Lower lobe of right lung (tissue), 2 donors: ENCODE measurements around the gene PCBP4. TPM values are rescaled to one million over a fixed set of nuclear protein-coding genes. Genes with fewer than 3 reads are reported as not detected.

Source experiments
- ATAC-seq, 2 donors: fragments of 200-7000 bp; cut with Tn5 transposase; one replicate each; pipeline ENCODE4 v1.9.1; 2020 to 2022; ENCODE audit warnings: mild to moderate bottlenecking in 2 of 2, moderate library complexity in 2 of 2
- DNase-seq: peaks from one replicate; pipeline ENCODE4 v3.0.0-alpha.2; 2020
- H3K27ac ChIP-seq: fragments of 200-600 bp; one replicate; pipeline ENCODE4 v1.8.0; 2022
- H3K27me3 ChIP-seq: fragments of 200-600 bp; one replicate; pipeline ENCODE4 v1.8.0; 2022; ENCODE audit warnings: low read depth
- H3K36me3 ChIP-seq: fragments of 200-600 bp; one replicate; pipeline ENCODE4 v1.8.0; 2022; ENCODE audit warnings: mild to moderate bottlenecking
- H3K4me1 ChIP-seq: fragments of 200-600 bp; one replicate; pipeline ENCODE4 v1.8.0; 2022
- H3K4me3 ChIP-seq: fragments of 200-600 bp; one replicate; pipeline ENCODE4 v1.8.0; 2022; ENCODE audit warnings: mild to moderate bottlenecking
- H3K9me3 ChIP-seq: fragments of 200-600 bp; one replicate; pipeline ENCODE4 v1.8.0; 2022
- intact Hi-C: fragments of 100-400 bp; cut with DNase I; formaldehyde crosslinking; loops from one replicate; pipeline ENCODE4 v1.11.0; 2022
- total RNA-seq: library from RNA; stranded (reverse); fragmentation: NEBNext Ultra II Directional; extraction: Animal tissue kit (Norgen Biotek cat#: 25700); gene quantifications from one replicate; pipeline ENCODE4 v1.2.1, GENCODE V29; 2021
- TF ChIP-seq, protein P1 (sequence below): fragments of 200-600 bp; IDR thresholded peaks from one replicate; pipeline ENCODE4 v1.8.0; 2022; ENCODE audit warnings: antibody characterized with exemption, mild to moderate bottlenecking
- donor health status: DM: no; HTN: yes; CAD: no; lungs with severe emphysema.

The PCBP4 gene
- total RNA-seq, 1 donor from 2014 or later = 24.6 TPM

DNA sequence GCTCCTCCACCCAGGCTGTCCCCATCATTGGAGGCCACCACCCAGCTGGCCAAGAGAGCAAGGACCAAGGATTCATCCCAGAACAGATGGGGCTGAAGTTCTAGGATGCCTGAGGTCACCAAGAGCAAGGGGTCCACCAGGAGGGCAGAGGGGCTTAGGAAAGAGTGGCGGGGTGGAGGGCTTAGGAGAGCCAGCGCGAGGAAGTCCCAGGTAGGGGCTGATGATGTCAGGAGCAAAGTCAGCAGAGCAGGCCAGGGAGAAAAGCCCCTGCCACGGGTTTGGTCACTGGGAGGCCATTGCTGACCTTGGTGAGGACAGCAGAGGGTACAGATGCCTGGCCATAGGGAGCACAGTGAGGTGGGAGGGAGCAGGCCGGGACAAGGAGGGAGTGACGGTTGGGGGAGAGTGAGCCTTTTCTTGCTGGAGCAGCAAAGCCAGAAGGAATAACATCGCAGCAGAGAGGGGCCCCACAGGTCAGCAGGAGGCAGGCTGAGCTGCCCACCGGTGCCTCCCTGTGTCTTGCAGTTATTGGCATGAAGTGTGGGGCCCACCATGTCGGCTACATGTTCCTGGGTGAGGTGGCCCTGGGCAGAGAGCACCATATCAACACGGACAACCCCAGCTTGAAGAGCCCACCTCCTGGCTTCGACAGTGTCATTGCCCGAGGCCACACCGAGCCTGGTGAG is 19.9 kb downstream of the PCBP4 start:
- Histone ChIP-seq H3K4me1 (peaks cover 11% of the 10 kb centered on the region), H3K27me3 (no peaks in the 10 kb centered on the region), H3K4me3 (no peak overlapping the region), H3K36me3 (peaks cover 22% of the 10 kb centered on the region), H3K27ac (no peak overlapping the region), H3K9me3 (no peaks in the 10 kb centered on the region)
- intact Hi-C loops = no loop called here
- no peak for DNase-seq
- TF ChIP-seq, protein P1, sequence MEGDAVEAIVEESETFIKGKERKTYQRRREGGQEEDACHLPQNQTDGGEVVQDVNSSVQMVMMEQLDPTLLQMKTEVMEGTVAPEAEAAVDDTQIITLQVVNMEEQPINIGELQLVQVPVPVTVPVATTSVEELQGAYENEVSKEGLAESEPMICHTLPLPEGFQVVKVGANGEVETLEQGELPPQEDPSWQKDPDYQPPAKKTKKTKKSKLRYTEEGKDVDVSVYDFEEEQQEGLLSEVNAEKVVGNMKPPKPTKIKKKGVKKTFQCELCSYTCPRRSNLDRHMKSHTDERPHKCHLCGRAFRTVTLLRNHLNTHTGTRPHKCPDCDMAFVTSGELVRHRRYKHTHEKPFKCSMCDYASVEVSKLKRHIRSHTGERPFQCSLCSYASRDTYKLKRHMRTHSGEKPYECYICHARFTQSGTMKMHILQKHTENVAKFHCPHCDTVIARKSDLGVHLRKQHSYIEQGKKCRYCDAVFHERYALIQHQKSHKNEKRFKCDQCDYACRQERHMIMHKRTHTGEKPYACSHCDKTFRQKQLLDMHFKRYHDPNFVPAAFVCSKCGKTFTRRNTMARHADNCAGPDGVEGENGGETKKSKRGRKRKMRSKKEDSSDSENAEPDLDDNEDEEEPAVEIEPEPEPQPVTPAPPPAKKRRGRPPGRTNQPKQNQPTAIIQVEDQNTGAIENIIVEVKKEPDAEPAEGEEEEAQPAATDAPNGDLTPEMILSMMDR = no peak
- no peak for ATAC-seq

DNA sequence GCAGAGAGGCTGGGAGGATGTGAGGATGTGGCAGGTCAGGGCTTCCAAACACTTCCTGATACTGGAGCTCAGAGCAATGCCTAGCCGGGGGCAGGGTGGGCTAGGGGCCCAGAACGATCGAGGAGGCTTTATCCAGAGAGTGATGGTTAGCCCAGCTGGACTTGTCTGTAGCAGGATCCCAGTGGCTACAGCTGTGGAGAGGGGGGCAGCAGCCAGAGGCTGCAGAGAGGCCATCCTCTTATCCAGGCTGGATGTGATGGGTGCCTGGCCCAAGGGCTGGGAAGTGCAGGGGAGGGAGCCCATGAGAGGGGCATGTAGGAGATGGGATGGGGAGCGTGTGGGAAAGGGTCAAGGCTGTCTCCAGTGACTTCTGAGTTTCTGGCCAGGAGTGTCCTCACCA is 20.5 kb downstream of the PCBP4 start:
- TF ChIP-seq, protein P1 = no peak
- Histone ChIP-seq H3K9me3 (no peaks in the 10 kb centered on the region), H3K4me3 (no peak overlapping the region), H3K4me1 (peaks cover 12% of the 10 kb centered on the region), H3K36me3 (peaks cover 22% of the 10 kb centered on the region), H3K27ac (no peak overlapping the region), H3K27me3 (no peaks in the 10 kb centered on the region)
- ATAC-seq (no peak), DNase-seq (no peak)
- intact Hi-C loops = no loop called here

DNA sequence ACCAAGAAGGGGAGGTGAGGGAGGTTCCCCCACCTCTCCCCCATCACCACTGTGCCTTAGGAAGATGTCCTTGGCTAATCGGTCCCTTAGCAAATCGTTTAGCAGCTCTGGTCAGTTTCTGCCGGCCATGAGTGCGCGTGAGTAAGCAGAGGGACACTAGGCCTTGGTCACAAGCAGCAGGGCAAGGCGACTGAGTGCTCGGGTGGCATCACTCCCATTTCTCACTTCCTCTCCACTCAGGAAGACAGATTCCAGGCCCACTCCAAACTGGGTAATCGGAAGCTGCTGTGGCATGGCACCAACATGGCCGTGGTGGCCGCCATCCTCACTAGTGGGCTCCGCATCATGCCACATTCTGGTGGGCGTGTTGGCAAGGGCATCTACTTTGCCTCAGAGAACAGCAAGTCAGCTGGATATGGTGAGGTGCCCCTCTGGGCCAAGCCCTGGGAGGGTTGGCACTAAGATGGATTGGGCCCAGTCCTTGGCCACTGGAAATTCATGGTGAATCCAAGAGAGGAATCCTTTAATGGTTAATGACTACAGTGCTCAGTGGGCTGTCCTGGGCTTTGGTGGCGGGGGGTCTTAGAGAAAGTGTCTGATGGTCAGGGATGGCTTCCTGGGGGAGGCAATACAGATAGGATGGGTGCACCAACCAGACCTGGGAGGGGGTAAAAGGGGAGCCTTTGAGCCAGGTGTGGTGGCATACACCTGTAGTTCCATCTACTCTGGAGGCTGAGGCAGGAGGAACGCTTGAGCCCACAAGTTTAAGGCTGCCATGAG is 21.1 kb downstream of the PCBP4 start:
- no peak overlapping the region for H3K27ac ChIP-seq
- H3K27me3 ChIP-seq = no peaks in the 10 kb centered on the region
- DNase-seq (no peak), ATAC-seq (no peak)
- H3K36me3 ChIP-seq = peaks cover 22% of the 10 kb centered on the region
- H3K4me1 ChIP-seq = peaks cover 14% of the 10 kb centered on the region
- H3K9me3 ChIP-seq = no peaks in the 10 kb centered on the region
- intact Hi-C loops = no loop called here
- TF ChIP-seq, protein P1 = no peak
- H3K4me3 ChIP-seq = no peak overlapping the region

DNA sequence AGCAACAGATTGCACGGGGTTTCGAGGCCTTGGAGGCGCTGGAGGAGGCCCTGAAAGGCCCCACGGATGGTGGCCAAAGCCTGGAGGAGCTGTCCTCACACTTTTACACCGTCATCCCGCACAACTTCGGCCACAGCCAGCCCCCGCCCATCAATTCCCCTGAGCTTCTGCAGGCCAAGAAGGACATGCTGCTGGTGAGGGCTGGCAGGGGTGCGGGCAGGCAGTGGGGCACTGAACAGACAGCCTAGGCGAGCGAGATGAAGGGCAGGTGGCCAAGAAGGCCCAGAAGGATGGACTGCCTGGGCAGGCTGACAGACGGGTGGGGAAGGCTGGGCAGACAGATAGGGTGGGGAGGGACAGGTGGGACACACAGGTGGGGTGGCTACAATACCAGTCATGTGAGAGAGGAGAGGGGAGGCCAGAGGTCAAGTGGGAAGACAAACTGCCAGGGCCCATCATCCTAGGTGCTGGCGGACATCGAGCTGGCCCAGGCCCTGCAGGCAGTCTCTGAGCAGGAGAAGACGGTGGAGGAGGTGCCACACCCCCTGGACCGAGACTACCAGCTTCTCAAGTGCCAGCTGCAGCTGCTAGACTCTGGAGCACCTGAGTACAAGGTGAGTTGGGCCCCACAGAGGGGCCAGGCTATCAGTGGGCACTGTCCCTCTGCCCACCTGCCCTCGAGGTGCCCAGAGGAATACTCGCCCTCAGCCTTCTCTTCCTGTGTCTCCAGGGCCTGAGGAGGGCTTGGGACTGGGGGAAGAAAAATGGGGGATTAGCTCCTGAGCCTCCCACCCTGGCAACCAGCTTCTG is 22.0 kb downstream of the PCBP4 start:
- H3K36me3 ChIP-seq = peaks cover 22% of the 10 kb centered on the region
- no peaks in the 10 kb centered on the region for H3K27me3 ChIP-seq
- H3K4me1 ChIP-seq = peaks cover 23% of the 10 kb centered on the region
- no peaks in the 10 kb centered on the region for H3K9me3 ChIP-seq
- H3K4me3 ChIP-seq = no peak overlapping the region
- no peak for DNase-seq
- intact Hi-C loops = no loop called here
- ATAC-seq = no peak
- TF ChIP-seq, protein P1 = no peak
- no peak overlapping the region for H3K27ac ChIP-seq

DNA sequence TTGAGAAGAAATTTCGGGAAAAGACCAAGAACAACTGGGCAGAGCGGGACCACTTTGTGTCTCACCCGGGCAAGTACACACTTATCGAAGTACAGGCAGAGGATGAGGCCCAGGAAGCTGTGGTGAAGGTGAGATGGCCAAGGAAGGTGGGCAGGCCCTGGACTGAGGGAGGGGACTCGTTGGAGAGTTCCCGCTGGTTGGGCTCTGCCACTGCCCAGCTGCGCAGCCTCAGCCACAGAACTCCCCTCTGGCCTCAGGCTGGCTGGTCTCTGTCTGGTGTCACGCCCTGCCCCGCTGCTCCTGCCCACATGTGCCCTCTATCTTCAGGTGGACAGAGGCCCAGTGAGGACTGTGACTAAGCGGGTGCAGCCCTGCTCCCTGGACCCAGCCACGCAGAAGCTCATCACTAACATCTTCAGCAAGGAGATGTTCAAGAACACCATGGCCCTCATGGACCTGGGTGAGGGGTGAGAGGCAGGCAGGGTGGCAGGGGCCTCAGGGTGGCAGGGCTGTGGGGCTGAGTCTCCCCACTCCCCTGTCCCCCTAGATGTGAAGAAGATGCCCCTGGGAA is 22.7 kb downstream of the PCBP4 start:
- H3K27me3 ChIP-seq = no peaks in the 10 kb centered on the region
- no peak for DNase-seq
- H3K4me1 ChIP-seq = peaks cover 29% of the 10 kb centered on the region
- TF ChIP-seq, protein P1 = no peak
- H3K4me3 ChIP-seq = no peak overlapping the region
- H3K9me3 ChIP-seq = no peaks in the 10 kb centered on the region
- H3K27ac ChIP-seq = no peak overlapping the region
- intact Hi-C loops = no loop called here
- no peak for ATAC-seq
- peaks cover 22% of the 10 kb centered on the region for H3K36me3 ChIP-seq
